CD14-positive monocyte (primary cell): Measurements from ENCODE around the gene AHSG. TPM values are rescaled to one million over a fixed set of nuclear protein-coding genes. Genes with fewer than 3 reads are reported as not detected.

Experiments
- DNase-seq, 3 donors: peaks; one replicate each; pipeline ENCODE4 v3.0.0-alpha.2; 2011 to 2022
- H2AFZ ChIP-seq: 2 replicates; pipeline ENCODE4 v1.6.0; 2012; ENCODE audit warnings: mild to moderate bottlenecking, low read depth, low read length, inconsistent platforms; ENCODE audit not compliant: insufficient read depth, poor library complexity, severe bottlenecking
- H3K27ac ChIP-seq, 2 donors: 1 replicate in 1 of 2; 2 replicates in 1 of 2; pipeline ENCODE4 v1.5.1; 2012 to 2013; ENCODE audit warnings: low read length in 2 of 2, control low read depth in 1 of 2, inconsistent platforms in 1 of 2, low read depth in 1 of 2, mild to moderate bottlenecking in 1 of 2
- H3K27me3 ChIP-seq, 2 donors: one replicate each; pipeline versions ENCODE4 v1.6.0 to v1.6.1; 2011 to 2013; ENCODE audit warnings: low read length in 2 of 2; ENCODE audit not compliant: control insufficient read depth in 2 of 2, insufficient read depth in 2 of 2
- H3K36me3 ChIP-seq, 2 donors: replicated peaks in 1 of 2; 1 replicate in 1 of 2; 2 replicates in 1 of 2; pipeline versions ENCODE4 v1.5.1 to v1.6.1; 2012 to 2013; ENCODE audit warnings: low read length in 2 of 2, control low read depth in 1 of 2, inconsistent platforms in 1 of 2, mild to moderate bottlenecking in 1 of 2; ENCODE audit not compliant: insufficient read depth in 2 of 2, control insufficient read depth in 1 of 2
- H3K4me1 ChIP-seq, 2 donors: 1 replicate in 1 of 2; 2 replicates in 1 of 2; pipeline versions ENCODE4 v1.5.1 to v1.6.1; 2012 to 2013; ENCODE audit warnings: low read length in 2 of 2, control low read depth in 1 of 2, inconsistent platforms in 1 of 2, mild to moderate bottlenecking in 1 of 2, moderate library complexity in 1 of 2; ENCODE audit not compliant: insufficient read depth in 2 of 2, control insufficient read depth in 1 of 2
- H3K4me2 ChIP-seq: replicated peaks from 2 replicates; pipeline ENCODE3; 2012; ENCODE audit warnings: low read length, moderate library complexity, mild to moderate bottlenecking; ENCODE audit not compliant: poor library complexity, severe bottlenecking; ENCODE audit errors: extremely low read depth
- H3K4me3 ChIP-seq, 3 experiments: fragments of 200-600 bp in 1 of 3; sonication (generic) in 1 of 3; replicated peaks in 1 of 3; 1 replicate in 2 of 3; 2 replicates in 1 of 3; pipeline ENCODE4 v1.5.1; 2011 to 2013; ENCODE audit warnings: low read length in 3 of 3, mild to moderate bottlenecking in 3 of 3, control low read depth in 2 of 3, low read depth in 2 of 3, inconsistent platforms in 1 of 3, moderate library complexity in 1 of 3
- H3K79me2 ChIP-seq: 2 replicates; pipeline ENCODE4 v1.6.0; 2012; ENCODE audit warnings: mild to moderate bottlenecking, control low read depth, inconsistent platforms, low read length, moderate library complexity; ENCODE audit not compliant: insufficient read depth
- H3K9ac ChIP-seq: 2 replicates; pipeline ENCODE4 v1.6.0; 2017; ENCODE audit warnings: low read length, mild to moderate bottlenecking; ENCODE audit not compliant: insufficient read depth, poor library complexity, severe bottlenecking
- H3K9me3 ChIP-seq, 2 donors: replicated peaks in 1 of 2; 1 replicate in 1 of 2; 2 replicates in 1 of 2; pipeline versions ENCODE4 v1.5.1 to v1.6.1; 2012 to 2013; ENCODE audit warnings: low read length in 2 of 2, control low read depth in 1 of 2; ENCODE audit not compliant: control insufficient read depth in 1 of 2, insufficient read depth in 1 of 2
- H4K20me1 ChIP-seq: 2 replicates; pipeline ENCODE4 v1.6.0; 2012; ENCODE audit warnings: mild to moderate bottlenecking, low read length, control low read depth, moderate library complexity; ENCODE audit not compliant: insufficient read depth
- H3K27ac Mint-ChIP-seq, 7 donors: one replicate each; pipeline ENCODE4 v1.8.0; 2020; ENCODE audit warnings: mild to moderate bottlenecking in 7 of 7, mixed read lengths in 7 of 7, moderate library complexity in 6 of 7, inconsistent platforms in 2 of 7
- H3K27me3 Mint-ChIP-seq, 3 donors: one replicate each; pipeline ENCODE4 v1.8.0; 2021 to 2022; ENCODE audit warnings: low read depth in 3 of 3, mild to moderate bottlenecking in 3 of 3, mixed read lengths in 3 of 3, moderate library complexity in 3 of 3, inconsistent platforms in 1 of 3
- H3K36me3 Mint-ChIP-seq, 2 donors: one replicate each; pipeline ENCODE4 v1.8.0; 2020; ENCODE audit warnings: mixed read lengths in 2 of 2, inconsistent platforms in 1 of 2, mild to moderate bottlenecking in 1 of 2
- H3K4me1 Mint-ChIP-seq: one replicate; pipeline ENCODE4 v1.8.0; 2020; ENCODE audit warnings: mild to moderate bottlenecking, mixed read lengths
- H3K4me3 Mint-ChIP-seq, 2 donors: one replicate each; pipeline ENCODE4 v1.8.0; 2020; ENCODE audit warnings: mild to moderate bottlenecking in 2 of 2, mixed read lengths in 2 of 2, moderate library complexity in 1 of 2
- H3K9me3 Mint-ChIP-seq, 7 donors: one replicate each; pipeline ENCODE4 v1.8.0; 2020 to 2022; ENCODE audit warnings: mixed read lengths in 7 of 7, mild to moderate bottlenecking in 6 of 7, moderate library complexity in 6 of 7, inconsistent platforms in 2 of 7
- WGBS: methylation state at CpG from one replicate; pipeline ENCODE4 v1.1.5; 2013; ENCODE audit warnings: missing lambda C conversion rate; ENCODE audit not compliant: insufficient coverage; 5-methylcytosine and 5-hydroxymethylcytosine counted together
- intact Hi-C, 2 donors: fragments of 100-400 bp; cut with micrococcal nuclease; formaldehyde crosslinking; loops; one replicate each; pipeline versions ENCODE4 v1.15.0 to v1.15.1; 2023
- polyA plus RNA-seq, 3 donors: library from polyadenylated mRNA; depleted of rRNA in 1 of 3; unstranded in 2 of 3; stranded (reverse) in 1 of 3; fragments of 300-500 nt in 2 of 3; fragments of >200 nt in 1 of 3; fragmentation: Illumina TruSeq in 2 of 3; gene quantifications; 1 replicate in 2 of 3; 2 replicates in 1 of 3; pipeline ENCODE4 v1.2.3, GENCODE V29; 2012 to 2021
- TF ChIP-seq, protein P1 (sequence below): fragments of 200-600 bp; IDR thresholded peaks from one replicate; pipeline ENCODE4 v1.8.0; 2022; ENCODE audit warnings: antibody characterized with exemption, mild to moderate bottlenecking

The AHSG gene
- polyA plus RNA-seq, 3 donors: not detected

DNA sequence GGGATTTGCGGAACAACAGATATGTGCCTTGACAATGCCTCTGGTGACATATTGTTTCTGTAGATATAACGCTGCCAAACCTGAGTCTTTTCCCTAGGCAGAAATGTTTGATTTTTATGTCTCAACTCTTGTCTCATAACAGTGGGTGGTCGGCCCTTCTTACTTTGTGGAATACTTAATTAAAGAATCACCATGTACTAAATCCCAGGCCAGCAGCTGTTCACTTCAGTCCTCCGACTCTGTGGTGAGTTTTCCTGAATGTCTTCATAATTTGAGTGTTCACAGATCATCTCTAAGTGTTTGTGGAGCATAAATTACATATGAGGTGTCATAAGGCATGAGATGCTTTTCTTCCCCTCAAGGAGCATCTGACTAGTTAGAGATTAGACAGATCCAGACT is 33.2 kb downstream of the AHSG start:
- H3K27me3 Mint-ChIP-seq: peaks cover 2 to 20% (median 12%) of the 10 kb centered on the region in 3 donors

DNA sequence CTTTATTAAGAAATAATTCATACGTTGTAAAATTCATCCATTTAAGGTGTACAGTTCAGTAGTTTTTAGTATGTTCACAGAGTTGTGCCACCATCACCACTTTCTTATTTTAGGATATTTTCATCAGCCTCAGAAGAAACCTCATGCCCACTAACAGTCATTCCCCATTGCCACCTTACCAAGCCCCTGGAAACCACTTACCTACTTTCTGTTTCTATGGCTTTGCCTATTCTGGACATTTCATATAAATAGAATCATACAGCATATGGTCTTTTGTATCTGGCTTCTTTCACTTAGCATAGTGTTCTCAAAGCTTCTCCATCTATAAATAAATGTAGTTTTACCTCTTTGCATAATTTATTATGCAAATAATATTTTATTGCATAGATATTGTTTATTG is 34.0 kb downstream of the AHSG start:
- peaks cover 0 to 2% of the 10 kb centered on the region in 2 donors for H3K27me3 ChIP-seq
- intact Hi-C loops: no loop called here
- H2AFZ ChIP-seq: no peak overlapping the region
- H3K9me3 Mint-ChIP-seq: no peaks in the 10 kb centered on the region
- no peaks in the 10 kb centered on the region for H4K20me1 ChIP-seq
- no peak overlapping the region for H3K4me2 ChIP-seq
- H3K4me1 Mint-ChIP-seq: no peaks in the 10 kb centered on the region
- no peak for DNase-seq
- no peak overlapping the region for H3K27ac ChIP-seq
- WGBS: no CpG with 5 or more reads among the region's 1 CpG
- H3K79me2 ChIP-seq: no peaks in the 10 kb centered on the region
- no peaks in the 10 kb centered on the region for H3K36me3 Mint-ChIP-seq
- H3K9me3 ChIP-seq: no peaks in the 10 kb centered on the region
- H3K36me3 ChIP-seq: no peaks in the 10 kb centered on the region
- H3K27ac Mint-ChIP-seq: no peak overlapping the region
- no peaks in the 10 kb centered on the region for H3K4me1 ChIP-seq
- no peak overlapping the region for H3K4me3 Mint-ChIP-seq
- H3K9ac ChIP-seq: no peak overlapping the region
- TF ChIP-seq, protein P1, sequence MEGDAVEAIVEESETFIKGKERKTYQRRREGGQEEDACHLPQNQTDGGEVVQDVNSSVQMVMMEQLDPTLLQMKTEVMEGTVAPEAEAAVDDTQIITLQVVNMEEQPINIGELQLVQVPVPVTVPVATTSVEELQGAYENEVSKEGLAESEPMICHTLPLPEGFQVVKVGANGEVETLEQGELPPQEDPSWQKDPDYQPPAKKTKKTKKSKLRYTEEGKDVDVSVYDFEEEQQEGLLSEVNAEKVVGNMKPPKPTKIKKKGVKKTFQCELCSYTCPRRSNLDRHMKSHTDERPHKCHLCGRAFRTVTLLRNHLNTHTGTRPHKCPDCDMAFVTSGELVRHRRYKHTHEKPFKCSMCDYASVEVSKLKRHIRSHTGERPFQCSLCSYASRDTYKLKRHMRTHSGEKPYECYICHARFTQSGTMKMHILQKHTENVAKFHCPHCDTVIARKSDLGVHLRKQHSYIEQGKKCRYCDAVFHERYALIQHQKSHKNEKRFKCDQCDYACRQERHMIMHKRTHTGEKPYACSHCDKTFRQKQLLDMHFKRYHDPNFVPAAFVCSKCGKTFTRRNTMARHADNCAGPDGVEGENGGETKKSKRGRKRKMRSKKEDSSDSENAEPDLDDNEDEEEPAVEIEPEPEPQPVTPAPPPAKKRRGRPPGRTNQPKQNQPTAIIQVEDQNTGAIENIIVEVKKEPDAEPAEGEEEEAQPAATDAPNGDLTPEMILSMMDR: no peak
- no peak overlapping the region for H3K4me3 ChIP-seq
- peaks cover 4 to 20% (median 12%) of the 10 kb centered on the region in 3 donors for H3K27me3 Mint-ChIP-seq

More for the DNA sequence above, 33.2 kb downstream of the AHSG start:
- H3K79me2 ChIP-seq: no peaks in the 10 kb centered on the region
- no peaks in the 10 kb centered on the region for H3K36me3 ChIP-seq
- H2AFZ ChIP-seq: no peak overlapping the region
- peaks cover 0 to 2% of the 10 kb centered on the region in 2 donors for H3K27me3 ChIP-seq
- no peak overlapping the region for H3K4me3 ChIP-seq
- 100% methylated on average over 1 of the region's 4 CpGs for WGBS
- H3K4me1 Mint-ChIP-seq: no peaks in the 10 kb centered on the region
- TF ChIP-seq, protein P1: no peak
- no peak overlapping the region for H3K27ac ChIP-seq
- DNase-seq: no peak
- no peaks in the 10 kb centered on the region for H4K20me1 ChIP-seq
- no peaks in the 10 kb centered on the region for H3K36me3 Mint-ChIP-seq
- no peak overlapping the region for H3K9ac ChIP-seq
- H3K9me3 Mint-ChIP-seq: no peaks in the 10 kb centered on the region
- no peak overlapping the region for H3K4me2 ChIP-seq
- no peak overlapping the region for H3K27ac Mint-ChIP-seq
- no peaks in the 10 kb centered on the region for H3K9me3 ChIP-seq
- H3K4me3 Mint-ChIP-seq: no peak overlapping the region
- intact Hi-C loops: no loop called here
- H3K4me1 ChIP-seq: no peaks in the 10 kb centered on the region
